ENCODE data around the gene SOAT2. TPM values are rescaled to one million over a fixed set of nuclear protein-coding genes. Genes with fewer than 3 reads are reported as not detected.
A peak's percentile ranks its signal among the peaks of the same experiment; 100 is the strongest.

Gene SOAT2
- total and polyA plus RNA-seq, 8 donors = 0.09 to 0.54 (median 0.17) TPM; not detected in 4

- intact Hi-C loops (cut with DNase I) = no loop called here
- ATAC-seq = no peak
- no peaks in the 10 kb centered on the region for H3K27me3 ChIP-seq
- H3K27ac ChIP-seq = no peak overlapping the region
- DNase-seq = no peak
- no peak overlapping the region for H3K4me3 ChIP-seq
- H3K36me3 ChIP-seq = no peaks in the 10 kb centered on the region
- no peak for FAIRE-seq
- WGBS, 2 donors = 89 to 93% methylated on average over 6 of the region's 6 CpGs
- H3K9me3 ChIP-seq = no peaks in the 10 kb centered on the region
- no peaks in the 10 kb centered on the region for H3K4me1 ChIP-seq
- no peak for TF ChIP-seq CTCF (IDR thresholded peaks at IDR 0.05)
Measured at GRCh38 chr12:53151039-53151438, 47.8 kb downstream of the SOAT2 start.

- ATAC-seq (no peak), DNase-seq (no peak), FAIRE-seq (no peak)
- TF ChIP-seq CTCF (IDR thresholded peaks at IDR 0.05) = no peak
- Histone ChIP-seq H3K4me1 (no peaks in the 10 kb centered on the region), H3K9me3 (no peaks in the 10 kb centered on the region), H3K4me3 (no peak overlapping the region), H3K27me3 (no peaks in the 10 kb centered on the region), H3K27ac (no peak overlapping the region), H3K36me3 (no peaks in the 10 kb centered on the region)
- intact Hi-C loops (cut with DNase I) = no loop called here
Measured at GRCh38 chr12:53152390-53152789, 49.1 kb downstream of the SOAT2 start.

- peak; percentile 86 to 100 (median 98) for ATAC-seq
- no peaks in the 10 kb centered on the region for H3K4me1 ChIP-seq
- TF ChIP-seq CTCF (IDR thresholded peaks at IDR 0.05) = peak; percentile 86 to 94 (median 88)
- H3K27ac ChIP-seq = no peak overlapping the region
- intact Hi-C loops (cut with DNase I) = no loop called here
- 13 to 16% methylated on average over 14 of the region's 14 CpGs for WGBS, 2 donors
- H3K36me3 ChIP-seq = no peaks in the 10 kb centered on the region
- H3K27me3 ChIP-seq = no peaks in the 10 kb centered on the region
- DNase-seq = peak; percentile 56 to 91 (median 82)
- FAIRE-seq = no peak
- no peak overlapping the region for H3K4me3 ChIP-seq
- H3K9me3 ChIP-seq = no peaks in the 10 kb centered on the region
Measured at GRCh38 chr12:53159195-53159839, 56.0 kb downstream of the SOAT2 start.

GRCh38 chr12:53160000-53160399 lies 56.7 kb downstream of the SOAT2 start:
- H3K4me3 ChIP-seq = no peak overlapping the region
- WGBS, 2 donors = 79 to 83% methylated on average over 16 of the region's 16 CpGs
- peak in 1 of 6 donors; percentile 21 for DNase-seq
- TF ChIP-seq CTCF (IDR thresholded peaks at IDR 0.05) = no peak
- ATAC-seq = peak in 1 of 4 donors; percentile 12
- no peak for FAIRE-seq
- H3K36me3 ChIP-seq = no peaks in the 10 kb centered on the region
- intact Hi-C loops (cut with DNase I) = loop anchor here in 1 of 3 donors (5.0 kb wide), 1 partner anchor 37 kb away; no protein-coding TSS in a partner anchor
- H3K9me3 ChIP-seq = no peaks in the 10 kb centered on the region
- H3K27me3 ChIP-seq = no peaks in the 10 kb centered on the region
- H3K4me1 ChIP-seq = no peaks in the 10 kb centered on the region
- H3K27ac ChIP-seq = no peak overlapping the region

- DNase-seq = no peak
- ATAC-seq = no peak
- no peak for FAIRE-seq
- Histone ChIP-seq H3K9me3 (no peaks in the 10 kb centered on the region), H3K4me3 (no peak overlapping the region), H3K36me3 (no peaks in the 10 kb centered on the region), H3K27me3 (no peaks in the 10 kb centered on the region), H3K4me1 (no peaks in the 10 kb centered on the region), H3K27ac (no peak overlapping the region)
- intact Hi-C loops (cut with DNase I) = loop anchor here in 1 of 3 donors (5.0 kb wide), 1 partner anchor 37 kb away; no protein-coding TSS in a partner anchor
- no peak for TF ChIP-seq CTCF (IDR thresholded peaks at IDR 0.05)
- 80 to 96% methylated on average over 2 of the region's 2 CpGs for WGBS, 2 donors
Measured at GRCh38 chr12:53160673-53161072, 57.4 kb downstream of the SOAT2 start.
